Astrocyte (in vitro differentiated cells and primary cell): Measurements from ENCODE around the gene OMG. TPM values are rescaled to one million over a fixed set of nuclear protein-coding genes. Genes with fewer than 3 reads are reported as not detected.
A peak's percentile ranks its signal among the peaks of the same experiment; 100 is the strongest.
"Not testable (repeated sequence)": the region's sequence is repeated elsewhere in the genome, so short reads cannot be mapped to it uniquely, and the experiment has no call there.

Source experiments
- DNase-seq: peaks from one replicate; pipeline ENCODE4 v3.0.0-alpha.2; 2010; ENCODE audit warnings: low read depth
- FAIRE-seq: peaks from 2 replicates; lab custom pipeline; 2011; peaks lifted over from hg19 to GRCh38; lab: Jason Lieb, UNC
- H2AFZ ChIP-seq: 2 replicates; pipeline ENCODE4 v1.6.0; 2012; ENCODE audit warnings: low read depth, low read length, inconsistent platforms
- H3K27ac ChIP-seq: 2 replicates; pipeline ENCODE4 v1.5.1; 2011; ENCODE audit warnings: low read depth, low read length, inconsistent platforms
- H3K27me3 ChIP-seq: 2 replicates; pipeline ENCODE4 v1.6.0; 2011; ENCODE audit warnings: low read length, inconsistent platforms; ENCODE audit not compliant: insufficient read depth
- H3K36me3 ChIP-seq: 2 replicates; pipeline ENCODE4 v1.5.1; 2011; ENCODE audit warnings: low read length, inconsistent platforms; ENCODE audit not compliant: insufficient read depth
- H3K4me1 ChIP-seq: 2 replicates; pipeline ENCODE4 v1.5.1; 2011; ENCODE audit warnings: low read length, inconsistent platforms; ENCODE audit not compliant: insufficient read depth
- H3K4me2 ChIP-seq: 2 replicates; pipeline ENCODE4 v1.6.0; 2012; ENCODE audit warnings: low read length, inconsistent platforms
- H3K4me3 ChIP-seq: 2 replicates; pipeline ENCODE4 v1.5.1; 2011; ENCODE audit warnings: low read depth, mild to moderate bottlenecking, low read length, inconsistent platforms; ENCODE audit not compliant: insufficient read depth
- H3K79me2 ChIP-seq: 2 replicates; pipeline ENCODE4 v1.6.0; 2012; ENCODE audit warnings: mild to moderate bottlenecking, low read length, inconsistent platforms; ENCODE audit not compliant: insufficient read depth
- H3K9ac ChIP-seq: 2 replicates; pipeline ENCODE4 v1.6.0; 2012; ENCODE audit warnings: mild to moderate bottlenecking, low read length, inconsistent platforms
- H3K9me3 ChIP-seq: 2 replicates; pipeline ENCODE4 v1.5.1; 2012; ENCODE audit warnings: low read depth, mild to moderate bottlenecking, low read length, inconsistent platforms; ENCODE audit not compliant: insufficient read depth
- H4K20me1 ChIP-seq: 2 replicates; pipeline ENCODE4 v1.6.0; 2012; ENCODE audit warnings: low read length, inconsistent platforms; ENCODE audit not compliant: insufficient read depth
- H3K27ac Mint-ChIP-seq: one replicate; pipeline ENCODE4 v1.8.0; 2021; ENCODE audit warnings: mild to moderate bottlenecking, mixed read lengths; ENCODE audit not compliant: unreplicated experiment
- H3K27me3 Mint-ChIP-seq: one replicate; pipeline ENCODE4 v1.8.0; 2021; ENCODE audit warnings: low read depth, mixed read lengths; ENCODE audit not compliant: unreplicated experiment
- H3K36me3 Mint-ChIP-seq: one replicate; pipeline ENCODE4 v1.8.0; 2021; ENCODE audit warnings: low read depth, mixed read lengths; ENCODE audit not compliant: unreplicated experiment
- H3K4me1 Mint-ChIP-seq: one replicate; pipeline ENCODE4 v1.8.0; 2021; ENCODE audit warnings: low read depth, mixed read lengths; ENCODE audit not compliant: unreplicated experiment
- H3K4me3 Mint-ChIP-seq: one replicate; pipeline ENCODE4 v1.8.0; 2021; ENCODE audit warnings: mild to moderate bottlenecking, moderate library complexity, mixed read lengths; ENCODE audit not compliant: unreplicated experiment
- H3K9me3 Mint-ChIP-seq: one replicate; pipeline ENCODE4 v1.8.0; 2021; ENCODE audit warnings: mild to moderate bottlenecking, mixed read lengths; ENCODE audit not compliant: unreplicated experiment
- EZH2 ChIP-seq: IDR thresholded peaks from 2 replicates; pipeline ENCODE4 v1.6.1; 2012; ENCODE audit warnings: mild to moderate bottlenecking, low read length, inconsistent platforms; ENCODE audit not compliant: insufficient read depth
- total RNA-seq: library from RNA; stranded (reverse); gene quantifications from 2 replicates; pipeline ENCODE4 v1.2.1, GENCODE V29; 2021
- TF ChIP-seq, protein P1 (sequence below): IDR thresholded peaks from 2 replicates; pipeline ENCODE4 v1.5.1; 2011; ENCODE audit warnings: low read depth, mild to moderate bottlenecking, inconsistent platforms, low read length, moderate library complexity; ENCODE audit not compliant: insufficient read depth

OMG gene
- total RNA-seq, 1 donor from 2014 or later = not detected

- Histone ChIP-seq H3K4me3 (peak overlapping the region; percentile 37), H4K20me1 (no peaks in the 10 kb centered on the region), H3K27me3 (no peaks in the 10 kb centered on the region), H3K4me2 (peak overlapping the region; percentile 77), H3K4me1 (peaks cover 27% of the 10 kb centered on the region), H3K36me3 (peaks cover 19% of the 10 kb centered on the region), H3K27ac (peak overlapping the region; percentile 77), H2AFZ (no peak overlapping the region), H3K9me3 (no peaks in the 10 kb centered on the region), H3K79me2 (peaks cover 5% of the 10 kb centered on the region), H3K9ac (peak overlapping the region; percentile 35)
- Mint-ChIP-seq H3K36me3 (peaks cover 12% of the 10 kb centered on the region), H3K27me3 (no peaks in the 10 kb centered on the region), H3K4me3 (peak overlapping the region; percentile 42), H3K4me1 (peaks cover 36% of the 10 kb centered on the region), H3K9me3 (no peaks in the 10 kb centered on the region), H3K27ac (peak overlapping the region; percentile 70)
- DNase-seq (peak; percentile 99), FAIRE-seq (peak; percentile 100)
- TF ChIP-seq, protein P1, sequence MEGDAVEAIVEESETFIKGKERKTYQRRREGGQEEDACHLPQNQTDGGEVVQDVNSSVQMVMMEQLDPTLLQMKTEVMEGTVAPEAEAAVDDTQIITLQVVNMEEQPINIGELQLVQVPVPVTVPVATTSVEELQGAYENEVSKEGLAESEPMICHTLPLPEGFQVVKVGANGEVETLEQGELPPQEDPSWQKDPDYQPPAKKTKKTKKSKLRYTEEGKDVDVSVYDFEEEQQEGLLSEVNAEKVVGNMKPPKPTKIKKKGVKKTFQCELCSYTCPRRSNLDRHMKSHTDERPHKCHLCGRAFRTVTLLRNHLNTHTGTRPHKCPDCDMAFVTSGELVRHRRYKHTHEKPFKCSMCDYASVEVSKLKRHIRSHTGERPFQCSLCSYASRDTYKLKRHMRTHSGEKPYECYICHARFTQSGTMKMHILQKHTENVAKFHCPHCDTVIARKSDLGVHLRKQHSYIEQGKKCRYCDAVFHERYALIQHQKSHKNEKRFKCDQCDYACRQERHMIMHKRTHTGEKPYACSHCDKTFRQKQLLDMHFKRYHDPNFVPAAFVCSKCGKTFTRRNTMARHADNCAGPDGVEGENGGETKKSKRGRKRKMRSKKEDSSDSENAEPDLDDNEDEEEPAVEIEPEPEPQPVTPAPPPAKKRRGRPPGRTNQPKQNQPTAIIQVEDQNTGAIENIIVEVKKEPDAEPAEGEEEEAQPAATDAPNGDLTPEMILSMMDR = no peak
Observed at GRCh38 chr17:31269578-31269983, 27.5 kb downstream of the OMG start.

DNA sequence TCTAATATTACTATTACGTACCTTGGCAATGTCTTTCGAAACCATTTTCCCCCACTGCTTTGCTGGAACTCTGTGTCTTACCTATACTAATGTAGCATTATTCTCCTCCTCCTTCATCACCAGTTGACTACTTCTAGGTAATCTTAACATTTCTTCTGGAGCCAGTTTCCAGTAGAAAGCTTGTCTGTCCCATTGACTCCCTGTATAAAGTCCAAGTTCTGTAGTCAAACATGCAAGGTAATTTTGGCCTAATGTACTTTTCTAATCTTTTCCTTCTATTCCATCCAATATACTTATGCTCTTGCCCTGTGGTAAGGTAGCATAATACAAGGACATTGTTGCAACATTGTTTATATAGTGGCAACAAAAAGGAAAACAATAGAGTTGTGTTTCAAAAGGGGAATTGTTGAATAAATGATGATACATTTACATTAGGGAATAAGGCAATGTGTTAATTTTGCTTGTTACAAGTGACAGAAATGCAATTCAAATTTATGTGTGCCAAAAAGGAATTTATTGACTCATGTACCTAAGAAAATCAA lies 27.9 kb downstream of the OMG start:
- no peak overlapping the region for H2AFZ ChIP-seq
- DNase-seq = no peak
- H3K4me1 ChIP-seq = peaks cover 27% of the 10 kb centered on the region
- no peaks in the 10 kb centered on the region for H3K9me3 Mint-ChIP-seq
- H3K4me2 ChIP-seq = peak overlapping the region; percentile 77
- FAIRE-seq = no peak
- H3K36me3 ChIP-seq = peaks cover 19% of the 10 kb centered on the region
- H3K9ac ChIP-seq = peak overlapping the region; percentile 1
- no peaks in the 10 kb centered on the region for H4K20me1 ChIP-seq
- peaks cover 12% of the 10 kb centered on the region for H3K36me3 Mint-ChIP-seq
- H3K27me3 Mint-ChIP-seq = no peaks in the 10 kb centered on the region
- H3K27me3 ChIP-seq = no peaks in the 10 kb centered on the region
- TF ChIP-seq, protein P1 = no peak
- TF ChIP-seq EZH2 = no peak
- peaks cover 33% of the 10 kb centered on the region for H3K4me1 Mint-ChIP-seq
- peak overlapping the region; percentile 70 for H3K27ac Mint-ChIP-seq
- no peak overlapping the region for H3K4me3 ChIP-seq
- H3K27ac ChIP-seq = peak overlapping the region; percentile 77
- H3K79me2 ChIP-seq = peaks cover 5% of the 10 kb centered on the region
- no peaks in the 10 kb centered on the region for H3K9me3 ChIP-seq
- H3K4me3 Mint-ChIP-seq = peak overlapping the region; percentile 54

DNA sequence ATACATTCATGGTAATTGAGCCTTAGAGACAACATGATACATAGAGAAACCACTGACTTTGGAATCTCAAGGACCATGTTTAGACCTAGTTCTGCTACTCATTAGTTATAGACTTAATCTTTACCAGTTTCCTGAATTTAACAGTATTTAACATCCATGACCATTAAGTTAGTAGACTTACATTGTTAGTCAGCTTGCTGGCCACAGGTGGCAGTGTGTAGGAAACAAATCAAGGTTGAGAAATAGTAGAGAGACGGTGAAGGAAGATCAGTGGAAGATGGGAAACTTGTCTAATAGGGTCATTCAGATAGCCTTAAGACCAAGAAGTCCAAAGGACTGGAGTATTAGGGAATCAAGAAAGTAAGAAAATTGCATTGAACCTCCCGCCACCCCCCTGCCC lies 31.0 kb downstream of the OMG start:
- peaks cover 27% of the 10 kb centered on the region for H3K4me1 ChIP-seq
- H3K27ac ChIP-seq = no peak overlapping the region
- Mint-ChIP-seq H3K4me3 (no peak overlapping the region), H3K27ac (no peak overlapping the region), H3K9me3 (no peaks in the 10 kb centered on the region), H3K36me3 (peaks cover 8% of the 10 kb centered on the region), H3K4me1 (peaks cover 33% of the 10 kb centered on the region), H3K27me3 (no peaks in the 10 kb centered on the region)
- H3K4me2 ChIP-seq = no peak overlapping the region
- no peaks in the 10 kb centered on the region for H4K20me1 ChIP-seq
- H3K36me3 ChIP-seq = peaks cover 13% of the 10 kb centered on the region
- no peaks in the 10 kb centered on the region for H3K9me3 ChIP-seq
- no peaks in the 10 kb centered on the region for H3K27me3 ChIP-seq
- no peak for DNase-seq
- H3K79me2 ChIP-seq = no peaks in the 10 kb centered on the region
- H2AFZ ChIP-seq = no peak overlapping the region
- FAIRE-seq = no peak
- no peak for TF ChIP-seq EZH2
- TF ChIP-seq, protein P1 = peak; percentile 16
- H3K9ac ChIP-seq = no peak overlapping the region
- no peak overlapping the region for H3K4me3 ChIP-seq

DNA sequence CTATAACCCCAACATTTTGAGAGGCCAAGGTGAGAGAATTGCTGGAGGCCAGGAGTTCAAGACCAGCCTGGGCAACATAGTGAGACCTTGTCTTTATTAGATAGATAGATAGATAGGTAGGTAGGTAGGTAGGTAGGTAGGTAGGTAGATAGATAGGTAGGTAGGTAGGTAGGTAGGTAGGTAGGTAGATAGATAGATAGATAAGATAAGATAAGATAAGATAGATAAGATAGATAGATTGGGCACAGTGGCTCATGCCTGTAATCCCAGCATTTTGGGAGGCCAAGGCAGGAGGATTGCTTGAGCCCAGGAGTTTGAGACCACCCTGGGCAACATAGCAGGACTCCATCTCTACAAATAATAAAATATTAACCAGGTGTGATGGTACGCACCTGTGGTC lies 34.1 kb downstream of the OMG start:
- peaks cover 12% of the 10 kb centered on the region for H3K4me1 Mint-ChIP-seq
- not testable (repeated sequence) for H3K9me3 ChIP-seq, DNase-seq, H3K9me3 Mint-ChIP-seq, H3K36me3 Mint-ChIP-seq, H3K4me1 ChIP-seq, FAIRE-seq, H3K4me3 ChIP-seq, H3K27me3 Mint-ChIP-seq, H3K4me2 ChIP-seq, H3K79me2 ChIP-seq, H3K27me3 ChIP-seq, H3K27ac Mint-ChIP-seq, H3K4me3 Mint-ChIP-seq, H4K20me1 ChIP-seq, H3K9ac ChIP-seq, H2AFZ ChIP-seq, H3K27ac ChIP-seq
- peaks cover 16% of the 10 kb centered on the region for H3K36me3 ChIP-seq
